Erythroblast (primary cell): ENCODE results near the gene PARL.
A peak's percentile ranks its signal among the peaks of the same experiment; 100 is the strongest.

Experiments
- DNase-seq, 2 experiments: peaks; one replicate each; lab custom pipeline; 2025; lab: John Stamatoyannopoulos, UW
- GATA1 ChIP-seq: IDR thresholded peaks from 2 replicates; pipeline ENCODE4 v1.6.1; 2011; ENCODE audit warnings: low read depth, mild to moderate bottlenecking, control low read depth, low read length, moderate library complexity
- POLR2A ChIP-seq: IDR thresholded peaks from 2 replicates; pipeline ENCODE4 v1.6.1; 2011; ENCODE audit warnings: mild to moderate bottlenecking, low read length

Gene PARL, protein sequence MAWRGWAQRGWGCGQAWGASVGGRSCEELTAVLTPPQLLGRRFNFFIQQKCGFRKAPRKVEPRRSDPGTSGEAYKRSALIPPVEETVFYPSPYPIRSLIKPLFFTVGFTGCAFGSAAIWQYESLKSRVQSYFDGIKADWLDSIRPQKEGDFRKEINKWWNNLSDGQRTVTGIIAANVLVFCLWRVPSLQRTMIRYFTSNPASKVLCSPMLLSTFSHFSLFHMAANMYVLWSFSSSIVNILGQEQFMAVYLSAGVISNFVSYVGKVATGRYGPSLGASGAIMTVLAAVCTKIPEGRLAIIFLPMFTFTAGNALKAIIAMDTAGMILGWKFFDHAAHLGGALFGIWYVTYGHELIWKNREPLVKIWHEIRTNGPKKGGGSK

DNA sequence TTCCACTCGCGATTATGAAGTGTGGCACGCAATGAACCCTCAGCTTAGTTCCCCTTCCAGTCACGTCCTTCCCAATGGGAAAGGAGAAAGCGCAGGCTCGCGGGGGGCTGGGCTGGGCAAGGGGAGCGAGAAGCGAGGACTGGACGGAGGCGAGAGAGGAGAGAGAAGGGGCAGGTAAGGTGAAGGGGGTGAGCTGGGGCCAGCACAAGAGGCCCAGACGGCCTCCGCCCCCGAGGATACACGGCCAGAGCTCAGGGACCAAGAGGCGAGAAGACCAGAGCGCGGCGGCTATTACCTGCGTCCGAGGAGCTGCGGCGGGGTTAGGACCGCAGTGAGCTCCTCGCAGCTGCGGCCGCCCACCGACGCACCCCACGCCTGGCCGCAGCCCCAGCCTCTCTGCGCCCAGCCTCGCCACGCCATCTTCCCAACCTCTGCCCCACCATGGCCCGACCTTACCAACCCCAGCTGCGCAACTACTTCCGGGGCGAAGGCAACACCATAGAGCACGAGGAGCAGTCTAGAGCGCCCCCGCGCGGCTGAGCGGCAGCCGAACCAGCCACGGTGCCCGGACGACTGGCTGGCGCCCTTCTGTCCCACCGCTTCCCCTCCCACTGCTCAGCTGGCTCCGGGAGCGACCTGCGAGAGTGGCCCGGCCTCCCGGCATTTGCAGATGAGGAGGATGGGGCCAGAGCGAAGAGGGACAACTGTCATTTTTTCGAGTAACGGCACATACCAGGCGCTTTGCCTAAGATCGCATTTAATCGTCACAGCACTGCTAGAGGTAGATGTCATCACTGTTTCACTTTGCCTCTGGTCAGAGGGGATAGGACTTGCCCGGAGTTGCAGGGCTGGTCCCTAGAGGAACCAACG is at the start of gene PARL:
Gene PARL (minus strand): TSS at position 454 of the 870 bp plus-strand sequence. CDS start 34 bp downstream, at position 420.
- TF ChIP-seq GATA1 (no peak), POLR2A (peak; percentile 84)
- DNase-seq = peak; percentile 93 to 96

DNA sequence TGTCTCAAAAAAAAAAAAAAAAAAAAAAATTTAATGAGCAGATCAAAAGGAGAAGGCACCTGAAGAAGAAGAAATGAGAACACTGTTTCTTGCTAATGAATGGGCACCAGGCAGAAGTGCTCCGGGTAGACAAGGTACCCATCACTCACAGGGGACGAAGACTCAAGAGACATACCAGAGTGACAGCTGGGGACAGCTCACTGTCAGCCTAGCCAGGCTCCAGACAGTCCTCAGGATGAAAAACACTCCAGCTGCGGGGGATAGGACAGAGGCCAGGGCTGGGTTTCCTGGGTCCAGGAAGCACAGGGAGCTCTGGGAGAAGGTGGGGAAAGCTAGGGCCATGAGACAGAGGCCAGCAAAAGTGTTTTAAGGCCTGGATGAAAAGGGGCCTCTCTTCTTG is 48.5 kb upstream of the PARL start:
- DNase-seq = no peak
- TF ChIP-seq GATA1 (no peak), POLR2A (no peak)

DNA sequence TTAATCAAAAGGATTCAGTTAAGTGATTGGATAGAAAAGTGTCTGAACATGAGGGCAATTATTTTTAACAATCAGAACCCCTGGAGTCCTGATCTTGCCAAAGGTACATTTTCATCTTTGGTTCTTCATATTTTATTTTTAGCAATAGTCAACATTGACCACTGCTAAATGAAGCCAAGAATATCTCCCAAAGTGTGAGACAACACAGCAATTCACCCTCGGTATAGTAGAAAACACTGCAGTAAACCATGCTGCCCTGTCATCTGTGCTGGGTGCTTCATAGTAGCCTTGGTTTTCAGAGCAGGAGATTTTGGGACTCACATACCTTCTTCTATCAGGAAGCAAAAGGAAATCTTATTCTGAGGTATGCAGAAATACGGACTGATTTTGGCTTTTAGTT is 47.2 kb upstream of the PARL start:
- no peak for DNase-seq
- TF ChIP-seq POLR2A = no peak
- no peak for TF ChIP-seq GATA1

DNA sequence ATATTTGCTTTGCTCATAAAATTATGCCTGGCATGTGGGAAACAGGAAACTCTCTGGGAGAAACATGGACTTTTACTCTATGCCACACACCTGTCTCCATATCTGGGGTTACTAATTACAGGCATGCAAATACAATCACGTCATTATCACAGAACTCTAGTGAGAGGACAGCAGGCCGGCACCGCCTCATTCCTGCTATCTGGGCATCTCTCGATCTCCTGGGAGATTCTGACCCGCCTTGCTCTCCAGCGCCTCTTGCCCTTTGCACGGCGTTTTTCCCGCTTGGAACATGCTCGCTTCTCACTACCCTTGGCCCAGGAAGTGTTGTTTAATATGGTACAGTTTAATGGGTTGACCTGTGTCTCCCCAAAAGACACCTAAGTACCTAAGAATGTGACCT is 45.4 kb upstream of the PARL start:
- no peak for TF ChIP-seq POLR2A
- TF ChIP-seq GATA1 = no peak
- DNase-seq = no peak

DNA sequence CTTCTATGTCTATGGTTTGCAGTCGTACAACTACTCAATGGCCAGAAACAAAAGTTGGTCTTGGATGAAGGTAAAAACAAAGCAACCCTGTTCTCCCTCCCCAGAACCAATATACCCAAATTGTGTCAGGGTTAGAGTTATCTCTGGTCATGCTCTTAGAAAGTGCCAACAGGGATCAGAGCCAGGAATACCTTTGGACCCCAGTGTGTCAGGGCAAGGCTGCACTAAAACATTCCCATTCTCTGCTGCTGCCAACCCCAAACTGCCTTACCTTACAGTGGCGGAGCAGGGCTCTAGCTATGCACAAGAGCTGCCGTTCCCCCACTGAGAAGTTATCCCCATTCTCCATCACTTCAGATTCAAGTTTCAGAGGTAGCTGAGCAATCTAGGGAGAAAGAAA is 42.4 kb upstream of the PARL start:
- no peak for DNase-seq
- TF ChIP-seq POLR2A = no peak
- TF ChIP-seq GATA1 = no peak

DNA sequence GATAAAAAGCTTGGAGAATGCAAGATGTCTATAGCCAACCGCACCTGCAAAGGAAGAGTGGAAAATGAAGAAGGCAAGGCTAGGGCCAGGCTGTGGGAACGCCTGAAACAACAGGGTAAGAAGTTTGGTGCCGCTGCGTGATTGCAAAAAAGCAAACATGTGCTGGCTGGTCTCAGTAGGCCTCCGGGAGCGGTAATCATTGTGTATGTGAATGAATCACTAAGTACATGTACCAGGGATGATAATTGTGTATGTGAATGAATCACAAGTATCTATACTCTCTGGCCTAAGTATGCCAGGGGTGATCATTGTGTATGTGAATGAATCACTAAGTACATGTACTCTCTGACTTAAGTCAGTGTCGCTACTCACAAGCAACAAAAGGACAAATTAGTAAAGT is 40.3 kb upstream of the PARL start:
- no peak for DNase-seq
- no peak for TF ChIP-seq POLR2A
- TF ChIP-seq GATA1 = no peak

DNA sequence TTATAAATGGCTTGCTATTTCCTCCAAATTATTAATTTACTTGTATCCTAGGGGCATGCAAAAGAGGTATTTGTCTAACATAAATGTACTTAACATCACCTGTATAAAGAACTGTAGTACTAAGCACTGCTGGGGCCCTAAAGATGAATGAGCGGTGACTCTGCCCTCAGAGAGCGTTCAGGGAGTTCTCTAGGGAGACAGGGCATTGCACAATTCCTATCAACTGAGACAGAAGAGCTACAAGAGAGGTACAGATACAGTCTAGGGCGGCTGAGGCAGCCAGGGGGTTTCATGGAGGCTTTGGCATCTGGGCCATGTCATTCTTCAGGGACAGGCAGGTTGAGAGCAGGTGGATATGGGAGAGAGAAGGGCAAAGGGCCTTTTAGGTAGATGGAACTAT is 39.9 kb upstream of the PARL start:
- DNase-seq = no peak
- TF ChIP-seq GATA1 (no peak), POLR2A (no peak)

DNA sequence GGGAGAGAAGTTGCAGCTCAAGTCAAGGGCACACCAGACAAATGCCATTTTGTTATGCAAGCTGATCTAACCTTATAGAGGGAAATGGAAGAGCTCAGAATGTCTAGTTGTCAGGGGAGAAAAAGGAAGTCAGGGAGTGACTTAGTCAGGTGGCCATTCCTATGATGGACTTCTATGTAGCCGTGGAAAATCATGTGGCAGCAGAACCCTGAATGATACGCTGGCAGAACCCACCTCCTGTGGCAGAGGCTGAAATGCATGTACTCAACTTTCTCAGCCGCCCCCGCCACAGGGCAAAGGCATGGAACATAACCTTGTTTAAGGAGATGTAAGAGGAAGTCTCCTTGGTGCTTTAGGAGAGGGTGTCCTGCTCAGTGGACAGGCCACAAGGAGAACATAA is 37.7 kb upstream of the PARL start:
- DNase-seq = no peak
- no peak for TF ChIP-seq GATA1
- no peak for TF ChIP-seq POLR2A

DNA sequence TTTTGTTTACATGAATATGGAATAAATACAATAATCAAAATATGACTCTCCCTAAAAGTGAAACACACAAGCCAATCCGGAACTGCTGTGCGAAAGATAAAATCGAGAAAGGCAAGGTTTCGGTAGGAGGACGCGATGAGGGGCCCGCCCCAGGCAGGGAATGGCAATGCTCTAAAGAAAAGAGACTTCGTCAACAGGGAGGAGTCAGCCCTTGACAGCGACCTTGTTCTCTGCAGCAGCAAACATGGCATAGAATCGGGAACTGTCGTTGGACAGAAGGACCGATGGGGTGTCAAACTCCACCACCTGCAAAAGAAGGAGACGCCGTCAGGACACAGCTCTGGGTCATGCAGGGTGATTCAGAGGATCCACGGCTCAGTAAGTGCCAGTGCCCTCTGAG is 36.4 kb upstream of the PARL start:
- TF ChIP-seq GATA1 (no peak), POLR2A (no peak)
- no peak for DNase-seq

DNA sequence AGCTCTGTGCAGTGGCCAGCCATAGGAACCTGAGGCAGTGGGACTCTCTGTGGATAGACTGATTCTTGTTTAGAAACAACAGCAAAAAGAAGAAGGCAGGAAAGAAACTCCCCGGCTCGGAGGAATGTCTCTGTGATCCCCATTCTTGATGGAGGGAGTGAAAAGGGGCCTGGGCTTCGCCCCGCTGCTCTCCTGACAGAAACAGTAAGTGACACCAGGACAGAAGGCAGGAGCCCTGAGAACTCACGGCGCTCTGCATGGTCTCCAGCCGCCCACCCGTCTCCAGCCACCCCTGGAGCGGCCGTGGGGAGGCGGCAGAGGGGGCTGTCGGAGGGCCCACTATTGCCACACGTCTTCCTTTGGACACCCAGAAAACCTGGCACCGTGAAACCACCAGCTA is 35.7 kb upstream of the PARL start:
- TF ChIP-seq POLR2A (no peak), GATA1 (no peak)
- no peak for DNase-seq

DNA sequence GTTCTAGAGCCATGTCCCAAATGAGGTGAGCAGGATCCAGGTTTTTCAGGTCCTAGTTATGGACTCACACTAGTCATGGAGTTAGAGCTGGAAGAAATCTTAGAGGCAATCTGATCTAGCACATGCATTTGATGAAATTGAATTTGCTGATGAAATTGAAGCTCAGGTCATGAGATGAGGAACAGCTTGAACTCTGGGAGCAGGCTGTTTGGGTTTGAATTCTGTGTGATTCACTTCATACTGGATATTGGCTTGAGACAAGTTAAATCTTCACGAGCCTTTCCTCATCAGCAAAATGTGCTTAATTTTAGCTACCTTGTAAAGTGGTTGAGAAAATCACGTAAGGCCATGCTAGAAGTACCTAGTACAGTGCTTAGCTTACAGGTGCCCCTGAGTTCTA is 33.5 kb upstream of the PARL start:
- TF ChIP-seq GATA1 = no peak
- TF ChIP-seq POLR2A = no peak
- DNase-seq = no peak

DNA sequence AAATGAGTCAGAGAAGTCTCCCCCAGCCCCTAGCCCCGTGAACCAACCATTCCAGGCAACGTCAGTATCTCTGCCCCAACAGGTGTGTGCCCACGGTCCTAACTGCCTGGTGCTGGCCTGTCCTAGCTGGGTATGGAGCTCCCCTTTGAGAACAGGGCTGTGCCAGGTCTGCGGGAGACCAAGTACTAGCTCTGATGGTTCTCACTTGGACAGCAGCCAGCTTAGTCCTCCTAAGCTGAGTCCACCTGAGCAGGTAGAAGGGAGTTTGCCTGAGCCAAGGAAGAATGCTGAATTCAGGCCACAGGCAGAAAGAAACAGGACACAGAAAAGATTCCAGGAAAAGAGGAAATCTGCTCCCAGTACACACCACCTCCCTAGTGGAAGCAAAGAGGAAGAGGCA is 33.1 kb upstream of the PARL start:
- no peak for TF ChIP-seq GATA1
- TF ChIP-seq POLR2A = no peak
- DNase-seq = no peak

DNA sequence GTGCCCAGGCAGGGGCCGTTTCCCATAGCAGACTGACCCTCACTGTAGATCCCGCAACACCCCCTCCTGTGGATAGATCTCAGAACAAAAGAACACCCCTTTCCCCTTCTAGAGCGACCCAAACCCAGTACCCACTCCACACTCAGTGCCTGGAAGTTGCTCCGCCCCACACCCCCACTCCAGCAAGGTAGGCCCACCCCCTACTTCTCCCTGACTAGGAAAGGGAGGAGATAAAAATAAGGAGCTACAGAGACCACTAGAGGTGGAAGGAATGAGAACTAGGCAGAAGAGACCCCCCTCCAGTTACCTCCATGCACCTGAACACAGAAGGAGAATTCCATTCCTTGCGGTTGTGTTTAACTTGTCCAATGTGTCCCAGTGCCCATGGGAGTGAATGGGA is 30.2 kb upstream of the PARL start:
- DNase-seq = no peak
- TF ChIP-seq GATA1 (no peak), POLR2A (no peak)

DNA sequence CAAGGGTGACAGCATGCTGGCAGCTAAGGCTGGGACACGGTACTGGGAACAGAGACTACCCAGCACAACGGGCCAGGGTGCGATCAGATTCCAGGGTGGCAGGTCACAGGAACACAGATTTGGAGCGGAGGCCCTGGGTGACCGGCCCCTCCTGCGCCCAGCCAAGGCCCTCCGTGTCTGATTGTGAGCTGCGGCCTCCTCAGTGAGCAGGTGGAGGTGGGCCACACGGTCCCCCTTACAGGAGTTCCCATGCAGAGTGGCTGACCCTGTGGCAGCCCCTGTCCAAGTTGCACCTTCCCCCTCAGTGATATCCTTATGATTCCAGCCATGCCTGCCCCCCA is 28.9 kb upstream of the PARL start:
- no peak for DNase-seq
- no peak for TF ChIP-seq GATA1
- no peak for TF ChIP-seq POLR2A
